WTC11 (cell line): ENCODE results near the gene GIMD1. TPM values are rescaled to one million over a fixed set of nuclear protein-coding genes. Genes with fewer than 3 reads are reported as not detected.

Experiments
- ATAC-seq: fragments of 200-7000 bp; cut with Tn5 transposase; 2 replicates; pipeline ENCODE4 v1.10.0; 2021; ENCODE audit warnings: mild to moderate bottlenecking, moderate library complexity
- Bru-seq: library from RNA; stranded (reverse); fragments of 400-500 nt; gene quantifications from one replicate; lab custom pipeline; 2021; lab: Mats Ljungman, UMichigan
- CTCF ChIA-PET: fragments of 300-600 bp; sonication (Branson Sonifier 250); formaldehyde crosslinking; loops from one replicate; lab custom pipeline; 2021; ENCODE audit warnings: antibody characterized with exemption; lab: Charles Lee
- POLR2A ChIA-PET: fragments of 350-600 bp; sonication (Branson Sonifier 250); formaldehyde crosslinking; loops from one replicate; lab custom pipeline; 2021; ENCODE audit warnings: antibody characterized with exemption; lab: Charles Lee
- DNase-seq: peaks from one replicate; pipeline ENCODE4 v3.0.0; 2021; ENCODE audit warnings: low spot score
- H3K27ac Mint-ChIP-seq: 2 replicates; pipeline ENCODE4 v1.8.0; 2021; ENCODE audit warnings: mixed read lengths
- H3K27me3 Mint-ChIP-seq: 2 replicates; pipeline ENCODE4 v1.8.0; 2021; ENCODE audit warnings: low read depth, mild to moderate bottlenecking, moderate library complexity, mixed read lengths
- H3K36me3 Mint-ChIP-seq: 2 replicates; pipeline ENCODE4 v1.8.0; 2021; ENCODE audit warnings: mixed read lengths
- H3K4me1 Mint-ChIP-seq: 2 replicates; pipeline ENCODE4 v1.8.0; 2022; ENCODE audit warnings: mixed read lengths
- H3K4me3 Mint-ChIP-seq: 2 replicates; pipeline ENCODE4 v1.8.0; 2021; ENCODE audit warnings: mild to moderate bottlenecking, moderate library complexity, mixed read lengths
- H3K9me3 Mint-ChIP-seq: 2 replicates; pipeline ENCODE4 v1.8.0; 2021; ENCODE audit warnings: mixed read lengths
- E2F1 ChIP-seq: sonication (generic); formaldehyde crosslinking; IDR thresholded peaks from 2 replicates; pipeline ENCODE4 v1.8.0; 2022; ENCODE audit warnings: mild to moderate bottlenecking, missing genetic modification reagents
- ESRRA ChIP-seq: sonication (generic); formaldehyde crosslinking; IDR thresholded peaks from 2 replicates; pipeline ENCODE4 v1.8.1; 2022; ENCODE audit warnings: mild to moderate bottlenecking, missing genetic modification reagents, borderline replicate concordance
- FOXJ3 ChIP-seq: sonication (generic); formaldehyde crosslinking; IDR thresholded peaks from 2 replicates; pipeline ENCODE4 v1.9.0; 2021; ENCODE audit warnings: missing genetic modification reagents, mild to moderate bottlenecking, borderline replicate concordance
- HMGA2 ChIP-seq: fragments of 250-450 bp; sonication (Bioruptor Pico); IDR thresholded peaks from 2 replicates; pipeline ENCODE4 v1.4.0; 2021; ENCODE audit warnings: mild to moderate bottlenecking, moderate library complexity
- IRF2 ChIP-seq: sonication (generic); formaldehyde crosslinking; IDR thresholded peaks from 2 replicates; pipeline ENCODE4 v1.8.0; 2022; ENCODE audit warnings: low read depth, missing genetic modification reagents, borderline replicate concordance
- JAZF1 ChIP-seq: fragments of 250-450 bp; sonication (Bioruptor Pico); IDR thresholded peaks from 2 replicates; pipeline ENCODE4 v1.9.0; 2021; ENCODE audit warnings: moderate library complexity, mild to moderate bottlenecking, inconsistent platforms
- MXD4 ChIP-seq: fragments of 250-450 bp; sonication (Bioruptor Pico); IDR thresholded peaks from 2 replicates; pipeline ENCODE4 v1.8.0; 2021; ENCODE audit warnings: mild to moderate bottlenecking, moderate library complexity, borderline replicate concordance
- NFE2L1 ChIP-seq: sonication (generic); formaldehyde crosslinking; IDR thresholded peaks from 2 replicates; pipeline ENCODE4 v1.8.1; 2023; ENCODE audit warnings: missing genetic modification reagents
- NR3C1 ChIP-seq: sonication (generic); formaldehyde crosslinking; conservative IDR thresholded peaks from 2 replicates; pipeline ENCODE4 v1.8.1; 2023; ENCODE audit warnings: low read depth, mild to moderate bottlenecking, missing genetic modification reagents
- SOX15 ChIP-seq: fragments of 250-450 bp; sonication (Bioruptor Pico); IDR thresholded peaks from 2 replicates; pipeline ENCODE4 v1.9.0; 2021; ENCODE audit warnings: mild to moderate bottlenecking
- TEAD4 ChIP-seq: sonication (generic); formaldehyde crosslinking; IDR thresholded peaks from 2 replicates; pipeline ENCODE4 v1.8.0; 2022; ENCODE audit warnings: mild to moderate bottlenecking, missing genetic modification reagents
- ZNF138 ChIP-seq: sonication (generic); formaldehyde crosslinking; conservative IDR thresholded peaks from 2 replicates; pipeline ENCODE4 v1.8.1; 2022; ENCODE audit warnings: mild to moderate bottlenecking, moderate library complexity, missing genetic modification reagents
- ZNF317 ChIP-seq: sonication (generic); formaldehyde crosslinking; IDR thresholded peaks from 2 replicates; pipeline ENCODE4 v1.8.1; 2023; ENCODE audit warnings: low read depth, mild to moderate bottlenecking, moderate library complexity, missing genetic modification reagents, borderline replicate concordance
- ZNF416 ChIP-seq: fragments of 250-450 bp; sonication (Bioruptor Pico); IDR thresholded peaks from 2 replicates; pipeline ENCODE4 v1.9.0; 2021; ENCODE audit warnings: mild to moderate bottlenecking, inconsistent platforms
- long read RNA-seq, 3 experiments: library from RNA in 1 of 3; library from capped mRNA in 1 of 3; library from polyadenylated mRNA in 1 of 3; unstranded in 2 of 3; stranded (forward) in 1 of 3; transcript quantifications; one replicate each; pipeline ENCODE4 v2.0.0, GENCODE V29; 2021
- total RNA-seq: library from RNA; stranded (reverse); gene quantifications from 3 replicates; pipeline ENCODE4 v1.2.3, GENCODE V29; 2021
- TF ChIP-seq, protein P1 (sequence below): fragments of 250-450 bp; sonication (Bioruptor Pico); IDR thresholded peaks from 2 replicates; pipeline ENCODE4 v1.9.0; 2021; ENCODE audit warnings: mild to moderate bottlenecking
- TF ChIP-seq, protein P2 (sequence below): sonication (generic); formaldehyde crosslinking; conservative IDR thresholded peaks from 2 replicates; pipeline ENCODE4 v1.8.1; 2023; ENCODE audit warnings: mild to moderate bottlenecking, low read depth, missing genetic modification reagents, moderate library complexity
- TF ChIP-seq, protein P3 (sequence below): fragments of 250-450 bp; sonication (Bioruptor Pico); conservative IDR thresholded peaks from 2 replicates; pipeline ENCODE4 v1.9.0; 2021; ENCODE audit warnings: mild to moderate bottlenecking
- TF ChIP-seq, protein P4 (sequence below): sonication (generic); formaldehyde crosslinking; IDR thresholded peaks from 2 replicates; pipeline ENCODE4 v1.8.1; 2022; ENCODE audit warnings: low read depth, mild to moderate bottlenecking, moderate library complexity, missing genetic modification reagents, borderline replicate concordance

Gene GIMD1
- total RNA-seq (not detected in 3 replicates), Bru-seq, nascent RNA (percentile 4 among the genes with signal in this experiment)
- long read RNA-seq, experiment 1, result 0 reads
- long read RNA-seq, experiment 2, result 0 reads
- long read RNA-seq, experiment 3, result 0 reads

DNA sequence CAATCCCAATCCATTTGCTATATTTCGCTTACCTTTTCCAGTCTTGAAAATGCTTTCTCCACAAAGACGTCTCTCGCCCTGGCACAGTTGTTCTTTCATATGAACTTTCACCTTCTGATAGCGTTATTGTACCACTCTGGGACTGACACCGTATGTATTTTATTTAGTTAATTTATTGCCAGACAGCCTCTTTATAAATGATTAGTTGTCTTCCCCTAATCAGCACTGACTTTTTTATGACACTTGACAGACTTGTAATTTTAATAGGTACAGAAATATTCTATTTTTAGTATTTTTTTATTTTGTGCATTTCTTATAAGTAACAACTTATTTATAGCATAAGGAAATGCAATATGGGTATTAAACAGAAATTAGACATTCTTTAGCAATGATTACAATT, at the start of gene GIMD1:
GIMD1 (minus strand) TSS at position 101 of the 400 bp plus-strand sequence. CDS start 1,343 bp downstream, outside the sequence.
- H3K9me3 Mint-ChIP-seq, result no peaks in the 10 kb centered on the region
- H3K4me3 Mint-ChIP-seq, result no peak within 1 kb of the TSS
- DNase-seq, result no peak
- CTCF ChIA-PET, result interaction anchor here (0.8 to 3.1 kb wide), 7 partner anchors 102 to 529 kb away, joined by 3 to 20 read pairs (median 10); no protein-coding TSS in a partner anchor
- peaks cover 12% of the 10 kb centered on the region for H3K4me1 Mint-ChIP-seq
- POLR2A ChIA-PET, result no interaction called here
- H3K36me3 Mint-ChIP-seq, result no peaks in the 10 kb centered on the region
- TF ChIP-seq, protein P1, sequence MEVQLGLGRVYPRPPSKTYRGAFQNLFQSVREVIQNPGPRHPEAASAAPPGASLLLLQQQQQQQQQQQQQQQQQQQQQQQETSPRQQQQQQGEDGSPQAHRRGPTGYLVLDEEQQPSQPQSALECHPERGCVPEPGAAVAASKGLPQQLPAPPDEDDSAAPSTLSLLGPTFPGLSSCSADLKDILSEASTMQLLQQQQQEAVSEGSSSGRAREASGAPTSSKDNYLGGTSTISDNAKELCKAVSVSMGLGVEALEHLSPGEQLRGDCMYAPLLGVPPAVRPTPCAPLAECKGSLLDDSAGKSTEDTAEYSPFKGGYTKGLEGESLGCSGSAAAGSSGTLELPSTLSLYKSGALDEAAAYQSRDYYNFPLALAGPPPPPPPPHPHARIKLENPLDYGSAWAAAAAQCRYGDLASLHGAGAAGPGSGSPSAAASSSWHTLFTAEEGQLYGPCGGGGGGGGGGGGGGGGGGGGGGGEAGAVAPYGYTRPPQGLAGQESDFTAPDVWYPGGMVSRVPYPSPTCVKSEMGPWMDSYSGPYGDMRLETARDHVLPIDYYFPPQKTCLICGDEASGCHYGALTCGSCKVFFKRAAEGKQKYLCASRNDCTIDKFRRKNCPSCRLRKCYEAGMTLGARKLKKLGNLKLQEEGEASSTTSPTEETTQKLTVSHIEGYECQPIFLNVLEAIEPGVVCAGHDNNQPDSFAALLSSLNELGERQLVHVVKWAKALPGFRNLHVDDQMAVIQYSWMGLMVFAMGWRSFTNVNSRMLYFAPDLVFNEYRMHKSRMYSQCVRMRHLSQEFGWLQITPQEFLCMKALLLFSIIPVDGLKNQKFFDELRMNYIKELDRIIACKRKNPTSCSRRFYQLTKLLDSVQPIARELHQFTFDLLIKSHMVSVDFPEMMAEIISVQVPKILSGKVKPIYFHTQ (CRISPR knock-in tag), result no peak
- TF ChIP-seq NFE2L1 (CRISPR knock-in tag), result no peak
- TF ChIP-seq ZNF138 (CRISPR knock-in tag), result no peak
- TF ChIP-seq SOX15 (CRISPR knock-in tag), result no peak
- TF ChIP-seq, protein P2, sequence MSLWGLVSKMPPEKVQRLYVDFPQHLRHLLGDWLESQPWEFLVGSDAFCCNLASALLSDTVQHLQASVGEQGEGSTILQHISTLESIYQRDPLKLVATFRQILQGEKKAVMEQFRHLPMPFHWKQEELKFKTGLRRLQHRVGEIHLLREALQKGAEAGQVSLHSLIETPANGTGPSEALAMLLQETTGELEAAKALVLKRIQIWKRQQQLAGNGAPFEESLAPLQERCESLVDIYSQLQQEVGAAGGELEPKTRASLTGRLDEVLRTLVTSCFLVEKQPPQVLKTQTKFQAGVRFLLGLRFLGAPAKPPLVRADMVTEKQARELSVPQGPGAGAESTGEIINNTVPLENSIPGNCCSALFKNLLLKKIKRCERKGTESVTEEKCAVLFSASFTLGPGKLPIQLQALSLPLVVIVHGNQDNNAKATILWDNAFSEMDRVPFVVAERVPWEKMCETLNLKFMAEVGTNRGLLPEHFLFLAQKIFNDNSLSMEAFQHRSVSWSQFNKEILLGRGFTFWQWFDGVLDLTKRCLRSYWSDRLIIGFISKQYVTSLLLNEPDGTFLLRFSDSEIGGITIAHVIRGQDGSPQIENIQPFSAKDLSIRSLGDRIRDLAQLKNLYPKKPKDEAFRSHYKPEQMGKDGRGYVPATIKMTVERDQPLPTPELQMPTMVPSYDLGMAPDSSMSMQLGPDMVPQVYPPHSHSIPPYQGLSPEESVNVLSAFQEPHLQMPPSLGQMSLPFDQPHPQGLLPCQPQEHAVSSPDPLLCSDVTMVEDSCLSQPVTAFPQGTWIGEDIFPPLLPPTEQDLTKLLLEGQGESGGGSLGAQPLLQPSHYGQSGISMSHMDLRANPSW, result no peak
- no peak for TF ChIP-seq JAZF1 (CRISPR knock-in tag)
- no peak for TF ChIP-seq IRF2 (CRISPR knock-in tag)
- TF ChIP-seq FOXJ3 (CRISPR knock-in tag), result no peak
- TF ChIP-seq TEAD4 (CRISPR knock-in tag), result no peak
- no peak within 1 kb of the TSS for H3K27ac Mint-ChIP-seq
- ATAC-seq, result no peak
- no peaks in the 10 kb centered on the region for H3K27me3 Mint-ChIP-seq

GRCh38 chr4:106414366-106414765, 45.8 kb upstream of the GIMD1 start:
- no peaks in the 10 kb centered on the region for H3K36me3 Mint-ChIP-seq
- ChIA-PET CTCF (no interaction called here), POLR2A (no interaction called here)
- peaks cover 55% of the 10 kb centered on the region for H3K4me1 Mint-ChIP-seq
- ATAC-seq (no peak), DNase-seq (no peak)
- H3K9me3 Mint-ChIP-seq, result peaks cover 5% of the 10 kb centered on the region; the same call in 1 of the 2 replicates
- TF ChIP-seq E2F1 (CRISPR knock-in tag) (no peak), SOX15 (CRISPR knock-in tag) (no peak), ESRRA (CRISPR knock-in tag) (no peak), ZNF317 (CRISPR knock-in tag) (no peak), TEAD4 (CRISPR knock-in tag) (no peak), MXD4 (CRISPR knock-in tag) (no peak)
- no peak overlapping the region for H3K27ac Mint-ChIP-seq
- no peaks in the 10 kb centered on the region for H3K27me3 Mint-ChIP-seq
- no peak overlapping the region for H3K4me3 Mint-ChIP-seq

DNA sequence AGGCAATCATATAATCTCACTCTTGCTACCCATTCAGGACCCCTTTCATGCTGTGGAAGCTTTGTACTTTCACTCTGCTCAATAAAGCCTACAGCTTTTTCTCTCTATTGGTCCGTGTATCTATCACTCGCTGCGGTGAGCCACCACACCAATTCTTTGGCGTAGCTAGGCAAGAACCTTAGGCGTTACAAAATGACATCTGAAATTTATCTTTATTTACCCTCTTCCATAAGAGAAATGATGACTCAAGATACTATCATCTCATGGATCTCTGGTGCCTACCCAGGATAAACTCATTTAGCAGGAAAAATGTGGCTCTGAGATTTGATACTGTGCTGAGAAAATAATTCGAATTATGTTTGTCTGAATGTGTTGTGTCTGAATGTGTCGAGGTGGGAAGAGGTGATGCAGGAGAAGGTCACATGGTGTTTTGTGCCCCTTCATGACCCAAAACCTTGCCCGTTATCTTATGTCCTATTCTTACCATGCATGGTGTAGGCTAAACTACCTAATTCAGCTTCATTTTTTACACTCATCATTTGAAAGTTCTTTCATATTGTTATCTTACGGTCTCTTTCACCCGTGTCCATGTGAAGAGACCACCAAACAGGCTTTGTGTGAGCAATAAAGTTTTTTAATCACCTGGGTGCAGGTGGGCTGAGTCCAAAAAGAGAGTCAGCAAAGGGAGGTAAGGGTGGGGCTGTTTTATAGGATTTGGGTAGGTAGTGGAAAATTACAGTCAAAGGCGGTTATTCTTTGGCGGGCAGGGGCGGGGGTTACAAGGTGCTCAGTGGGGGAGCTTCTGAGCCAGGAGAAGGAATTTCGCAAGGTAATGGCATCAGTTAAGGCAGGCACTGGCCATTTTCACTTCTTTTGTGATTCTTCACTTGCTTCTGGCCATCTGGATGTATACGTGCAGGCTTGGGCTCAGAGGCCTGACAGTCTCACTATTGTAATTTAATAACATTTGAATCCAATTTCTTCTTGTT, 41.6 kb upstream of the GIMD1 start:
- H3K27me3 Mint-ChIP-seq, result no peaks in the 10 kb centered on the region; the same call in 1 of the 2 replicates
- DNase-seq, result peak; percentile 29
- peaks cover 22% of the 10 kb centered on the region for H3K9me3 Mint-ChIP-seq
- H3K4me1 Mint-ChIP-seq, result peaks cover 46% of the 10 kb centered on the region
- peaks cover 7% of the 10 kb centered on the region for H3K36me3 Mint-ChIP-seq
- TF ChIP-seq SOX15 (CRISPR knock-in tag) (no peak), NR3C1 (CRISPR knock-in tag) (no peak), HMGA2 (CRISPR knock-in tag) (no peak), ZNF416 (CRISPR knock-in tag) (no peak)
- TF ChIP-seq, protein P3, sequence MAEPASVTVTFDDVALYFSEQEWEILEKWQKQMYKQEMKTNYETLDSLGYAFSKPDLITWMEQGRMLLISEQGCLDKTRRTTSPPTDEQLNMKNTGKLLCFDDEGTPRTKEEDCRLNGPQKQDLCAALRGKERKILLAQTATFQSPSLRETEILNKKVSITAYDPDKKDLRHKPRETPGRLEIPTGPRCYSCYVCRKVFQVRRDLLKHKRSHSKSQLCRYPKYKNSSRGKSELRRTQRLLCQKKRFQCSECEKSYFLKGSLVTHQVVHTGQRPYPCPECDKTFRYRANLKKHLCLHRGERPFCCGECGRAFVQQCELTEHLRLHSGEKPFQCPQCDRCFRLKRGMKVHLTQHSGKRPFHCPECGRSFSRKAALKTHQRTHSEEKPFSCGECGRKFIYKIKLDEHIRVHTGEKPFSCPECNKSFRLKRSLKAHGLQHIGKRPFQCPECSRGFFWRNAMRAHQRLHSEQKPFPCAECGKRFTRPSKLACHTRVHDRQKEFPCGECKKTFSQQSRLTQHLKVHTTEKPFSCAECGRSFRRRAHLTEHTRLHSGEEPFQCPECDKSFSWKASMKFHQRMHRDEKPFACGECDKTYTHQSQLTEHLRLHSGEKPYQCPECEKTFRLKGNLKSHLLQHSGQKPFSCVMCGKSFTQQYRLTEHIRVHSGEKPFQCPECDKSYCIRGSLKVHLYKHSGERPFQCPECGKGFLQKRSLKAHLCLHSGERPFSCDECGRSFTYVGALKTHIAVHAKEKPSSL (CRISPR knock-in tag), result no peak
- TF ChIP-seq, protein P4, sequence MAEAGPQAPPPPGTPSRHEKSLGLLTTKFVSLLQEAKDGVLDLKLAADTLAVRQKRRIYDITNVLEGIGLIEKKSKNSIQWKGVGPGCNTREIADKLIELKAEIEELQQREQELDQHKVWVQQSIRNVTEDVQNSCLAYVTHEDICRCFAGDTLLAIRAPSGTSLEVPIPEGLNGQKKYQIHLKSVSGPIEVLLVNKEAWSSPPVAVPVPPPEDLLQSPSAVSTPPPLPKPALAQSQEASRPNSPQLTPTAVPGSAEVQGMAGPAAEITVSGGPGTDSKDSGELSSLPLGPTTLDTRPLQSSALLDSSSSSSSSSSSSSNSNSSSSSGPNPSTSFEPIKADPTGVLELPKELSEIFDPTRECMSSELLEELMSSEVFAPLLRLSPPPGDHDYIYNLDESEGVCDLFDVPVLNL, result no peak
- H3K4me3 Mint-ChIP-seq, result no peak overlapping the region
- ChIA-PET POLR2A (no interaction called here), CTCF (no interaction called here)
- peak; percentile 39 for ATAC-seq
- peak overlapping the region; percentile 93 for H3K27ac Mint-ChIP-seq
